HG02571 (cell line): Measurements from ENCODE around the gene SHLD3.
A peak's percentile ranks its signal among the peaks of the same experiment; 100 is the strongest.
"Not testable (repeated sequence)": the region's sequence is repeated elsewhere in the genome, so short reads cannot be mapped to it uniquely, and the experiment has no call there.

Source experiments
- ATAC-seq: cut with Tn5 transposase; IDR thresholded peaks from one replicate; pipeline ENCODE4 v1.9.1; 2021; ENCODE audit warnings: mild to moderate bottlenecking, moderate library complexity; ENCODE audit not compliant: unreplicated experiment

The SHLD3 gene

GRCh38 chr5:65624571-65625555 is at the start of gene SHLD3, which contains the start of gene TRAPPC13:
Gene SHLD3 (plus strand): TSS chr5:65625027. CDS start chr5:65629588, 4,561 bp downstream.
Gene TRAPPC13 (plus strand): TSS chr5:65625027. CDS start chr5:65625061, 34 bp downstream.
- ATAC-seq, result peak; percentile 77

- ATAC-seq, result no peak
Observed at GRCh38 chr5:65577141-65577540, 47.7 kb upstream of the SHLD3 start.

- ATAC-seq, result no peak
Observed at GRCh38 chr5:65588694-65589093, 36.1 kb upstream of the SHLD3 start.

GRCh38 chr5:65601761-65602160 is 23.1 kb upstream of the SHLD3 start:
- ATAC-seq, result not testable (repeated sequence)

GRCh38 chr5:65611524-65611923 is 13.3 kb upstream of the SHLD3 start:
- no peak for ATAC-seq

- ATAC-seq, result no peak
Observed at GRCh38 chr5:65612298-65612907, 12.4 kb upstream of the SHLD3 start.

GRCh38 chr5:65620021-65620420 is 4.8 kb upstream of the SHLD3 start:
- no peak for ATAC-seq

- not testable (repeated sequence) for ATAC-seq
Observed at GRCh38 chr5:65621961-65622360, 2.9 kb upstream of the SHLD3 start.

- no peak for ATAC-seq
Observed at GRCh38 chr5:65623482-65623881, 1.3 kb upstream of the SHLD3 start.

- ATAC-seq, result peak; percentile 92
Observed at GRCh38 chr5:65624025-65624570, 729 bp upstream of the SHLD3 start, which contains the start of gene TRIM23. Gene TRIM23 (minus strand): TSS chr5:65624333. CDS start chr5:65624274, 59 bp downstream.

GRCh38 chr5:65625743-65626142 is 916 bp downstream of the SHLD3 start:
- ATAC-seq, result no peak

- ATAC-seq, result no peak
Observed at GRCh38 chr5:65630981-65631380, 6.2 kb downstream of the SHLD3 start.

- no peak for ATAC-seq
Observed at GRCh38 chr5:65640240-65640639, 15.4 kb downstream of the SHLD3 start.

- ATAC-seq, result no peak
Observed at GRCh38 chr5:65646938-65647337, 22.1 kb downstream of the SHLD3 start.

- no peak for ATAC-seq
Observed at GRCh38 chr5:65647941-65648340, 23.1 kb downstream of the SHLD3 start.

GRCh38 chr5:65651144-65651543 is 26.3 kb downstream of the SHLD3 start:
- ATAC-seq, result no peak

GRCh38 chr5:65654713-65655112 is 29.9 kb downstream of the SHLD3 start:
- ATAC-seq, result no peak

- ATAC-seq, result no peak
Observed at GRCh38 chr5:65663804-65664521, 39.1 kb downstream of the SHLD3 start.

GRCh38 chr5:65668696-65669095 is 43.9 kb downstream of the SHLD3 start:
- ATAC-seq, result no peak

GRCh38 chr5:65672796-65673195 is 48.0 kb downstream of the SHLD3 start:
- ATAC-seq, result no peak

- ATAC-seq, result no peak
Observed at GRCh38 chr5:65674749-65675148, 49.9 kb downstream of the SHLD3 start.
